HCEC 1CT (cell line): ENCODE measurements around the gene DAZ1.
"Not testable (repeated sequence)": the region's sequence is repeated elsewhere in the genome, so short reads cannot be mapped to it uniquely, and the experiment has no call there.

ENCODE experiments used
- DNase-seq: peaks from one replicate; pipeline ENCODE4 v3.0.0-alpha.2; 2017

The DAZ1 gene

GRCh38 chrY:23198908-23199307 is at the start of gene DAZ1:
Gene DAZ1, minus strand, starts transcription at chrY:23199008. Its CDS starts 208 bp downstream, at chrY:23198800.
- not testable (repeated sequence) for DNase-seq

GRCh38 chrY:23219233-23219632 is 20.4 kb upstream of the DAZ1 start, which contains the start of gene DAZ2:
Gene DAZ2, plus strand, starts transcription at chrY:23219533. Its CDS starts 208 bp downstream, at chrY:23219741.
- not testable (repeated sequence) for DNase-seq

- not testable (repeated sequence) for DNase-seq
These were observed 11.9 kb upstream of the DAZ1 start for GRCh38 chrY:23210681-23211080.

- DNase-seq = not testable (repeated sequence)
These were observed 11.1 kb upstream of the DAZ1 start for GRCh38 chrY:23209802-23210495.

- DNase-seq = not testable (repeated sequence)
These were observed 8.6 kb upstream of the DAZ1 start for GRCh38 chrY:23207455-23207854.
